Fibroblast of gingiva (primary cell): ENCODE data around the gene CRADD.
"Not testable (repeated sequence)": the region's sequence is repeated elsewhere in the genome, so short reads cannot be mapped to it uniquely, and the experiment has no call there.

Experiments
- DNase-seq: peaks from one replicate; pipeline ENCODE4 v3.0.0-alpha.2; 2011; ENCODE audit warnings: low read depth

CRADD gene

GRCh38 chr12:93737457-93738198 lies 60.5 kb downstream of the CRADD start:
- DNase-seq = no peak

- no peak for DNase-seq
These were observed 61.3 kb downstream of the CRADD start for GRCh38 chr12:93738199-93739058.

- peak; percentile 62 for DNase-seq
These were observed 63.6 kb downstream of the CRADD start for GRCh38 chr12:93740751-93741150.

- DNase-seq = peak; percentile 27
These were observed 64.5 kb downstream of the CRADD start for GRCh38 chr12:93741659-93742109.

GRCh38 chr12:93742110-93742934 lies 65.1 kb downstream of the CRADD start:
- DNase-seq = peak; percentile 82

- no peak for DNase-seq
These were observed 66.2 kb downstream of the CRADD start for GRCh38 chr12:93743229-93743998.

GRCh38 chr12:93743999-93744689 lies 67.0 kb downstream of the CRADD start:
- DNase-seq = no peak

GRCh38 chr12:93745286-93745685 lies 68.1 kb downstream of the CRADD start:
- no peak for DNase-seq

- DNase-seq = no peak
These were observed 69.5 kb downstream of the CRADD start for GRCh38 chr12:93746572-93747168.

- no peak for DNase-seq
These were observed 71.7 kb downstream of the CRADD start for GRCh38 chr12:93748672-93749383.

- no peak for DNase-seq
These were observed 72.3 kb downstream of the CRADD start for GRCh38 chr12:93749515-93749914.

GRCh38 chr12:93750056-93750455 lies 72.9 kb downstream of the CRADD start:
- no peak for DNase-seq

GRCh38 chr12:93751864-93752610 lies 74.9 kb downstream of the CRADD start:
- DNase-seq = peak; percentile 61

GRCh38 chr12:93753285-93753684 lies 76.1 kb downstream of the CRADD start:
- no peak for DNase-seq

- DNase-seq = no peak
These were observed 76.8 kb downstream of the CRADD start for GRCh38 chr12:93753838-93754429.

GRCh38 chr12:93754859-93755258 lies 77.7 kb downstream of the CRADD start:
- not testable (repeated sequence) for DNase-seq

GRCh38 chr12:93756288-93756687 lies 79.1 kb downstream of the CRADD start:
- DNase-seq = no peak
